ENCODE data around the gene FAAP24. TPM values are rescaled to one million over a fixed set of nuclear protein-coding genes. Genes with fewer than 3 reads are reported as not detected.

Gene FAAP24
- polyA plus RNA-seq, 3 donors: 2.6 to 3.3 (median 3.0) TPM

Other genes starting within 250 kb of the FAAP24 start
- 10 to 100 TPM; 16.0 to 18.0 (median 17.0) TPM for gene SLC7A9, start 102.5 kb upstream of the FAAP24 start, polyA plus RNA-seq (ENCODE audit: insufficient read length in 3 of 3)
- gene CEP89, start 284 bp upstream of the FAAP24 start, polyA plus RNA-seq (ENCODE audit: insufficient read length in 3 of 3): 10 to 100 TPM; 30.2 to 31.9 (median 31.6) TPM
- gene RHPN2, start 92.6 kb downstream of the FAAP24 start, polyA plus RNA-seq (ENCODE audit: insufficient read length in 3 of 3): 10 to 100 TPM; 16.3 to 26.3 (median 17.8) TPM
- 10 to 100 TPM; 13.1 to 15.0 (median 13.7) TPM for gene GPATCH1, start 108.9 kb downstream of the FAAP24 start, polyA plus RNA-seq (ENCODE audit: insufficient read length in 3 of 3)
- 1 to 10 TPM in 2 of 3 donors, under 1 TPM in 1; 0.86 to 2.4 (median 1.3) TPM for gene WDR88, start 159.9 kb downstream of the FAAP24 start, polyA plus RNA-seq (ENCODE audit: insufficient read length in 3 of 3)
- 10 to 100 TPM; 18.4 to 30.7 (median 26.4) TPM for gene LRP3, start 222.1 kb downstream of the FAAP24 start, polyA plus RNA-seq (ENCODE audit: insufficient read length in 3 of 3)